Fibroblast of lung (primary cell): ENCODE results near the gene SH3PXD2A. TPM values are rescaled to one million over a fixed set of nuclear protein-coding genes. Genes with fewer than 3 reads are reported as not detected.

ENCODE experiments used
- DNase-seq, 2 donors: peaks; one replicate each; pipeline versions ENCODE4 v3.0.0 to v3.0.0-alpha.2; 2010; ENCODE audit warnings: low read depth in 2 of 2
- H2AFZ ChIP-seq: 2 replicates; pipeline ENCODE4 v1.5.1; 2012; ENCODE audit warnings: low read length, control low read depth, inconsistent platforms
- H3K27ac ChIP-seq: 2 replicates; pipeline ENCODE4 v1.5.1; 2011; ENCODE audit warnings: low read length, control low read depth; ENCODE audit not compliant: insufficient read depth
- H3K27me3 ChIP-seq: 2 replicates; pipeline ENCODE4 v1.5.1; 2011; ENCODE audit warnings: mild to moderate bottlenecking, low read length; ENCODE audit not compliant: control insufficient read depth, insufficient read depth
- H3K36me3 ChIP-seq: 2 replicates; pipeline ENCODE4 v1.5.1; 2011; ENCODE audit warnings: low read length; ENCODE audit not compliant: control insufficient read depth, insufficient read depth
- H3K4me1 ChIP-seq: 2 replicates; pipeline ENCODE4 v1.5.1; 2011; ENCODE audit warnings: low read length; ENCODE audit not compliant: control insufficient read depth, insufficient read depth; ENCODE audit errors: extremely low read depth
- H3K4me2 ChIP-seq: 2 replicates; pipeline ENCODE4 v1.5.1; 2011; ENCODE audit warnings: low read length, control low read depth; ENCODE audit not compliant: insufficient read depth; ENCODE audit errors: extremely low read depth
- H3K4me3 ChIP-seq, 4 experiments: fragments of 200-600 bp in 1 of 4; sonication (generic) in 1 of 4; replicated peaks in 1 of 4; 2 replicates each; pipeline ENCODE4 v1.5.1; 2011 to 2016; ENCODE audit warnings: low read length in 4 of 4, low read depth in 3 of 4, mild to moderate bottlenecking in 3 of 4, control low read depth in 2 of 4, inconsistent platforms in 1 of 4, mixed read lengths in 1 of 4; ENCODE audit not compliant: insufficient read depth in 1 of 4; ENCODE audit errors: control extremely low read depth in 1 of 4
- H3K79me2 ChIP-seq: 2 replicates; pipeline ENCODE4 v1.5.1; 2012; ENCODE audit warnings: mild to moderate bottlenecking, low read length, inconsistent platforms; ENCODE audit not compliant: control insufficient read depth, insufficient read depth
- H3K9ac ChIP-seq: 2 replicates; pipeline ENCODE4 v1.5.1; 2011; ENCODE audit warnings: mild to moderate bottlenecking, low read length, control low read depth; ENCODE audit not compliant: insufficient read depth
- H3K9me3 ChIP-seq: 2 replicates; pipeline ENCODE4 v1.5.1; 2012; ENCODE audit warnings: low read depth, low read length; ENCODE audit not compliant: control insufficient read depth, insufficient read depth
- H4K20me1 ChIP-seq: 2 replicates; pipeline ENCODE4 v1.5.1; 2011; ENCODE audit warnings: low read length; ENCODE audit not compliant: control insufficient read depth, insufficient read depth; ENCODE audit errors: extremely low read depth
- CTCF ChIP-seq, 2 donors: IDR thresholded peaks in 1 of 2; conservative IDR thresholded peaks in 1 of 2; 1 replicate in 1 of 2; 2 replicates in 1 of 2; pipeline ENCODE4 v1.5.1; 2011 to 2012; ENCODE audit warnings: low read length in 2 of 2, control low read depth in 1 of 2, inconsistent platforms in 1 of 2, low read depth in 1 of 2, mild to moderate bottlenecking in 1 of 2
- EZH2 ChIP-seq: IDR thresholded peaks from 2 replicates; pipeline ENCODE4 v1.5.1; 2012; ENCODE audit warnings: low read length, control low read depth, mild to moderate bottlenecking; ENCODE audit errors: missing control alignments
- polyA plus RNA-seq, 2 donors: library from polyadenylated mRNA; depleted of rRNA in 1 of 2; stranded (reverse) in 1 of 2; unstranded in 1 of 2; fragments of >200 nt; gene quantifications; 2 replicates each; pipeline ENCODE4 v1.2.1, GENCODE V29; 2011 to 2012; ENCODE audit warnings: missing spikeins in 1 of 2
- total RNA-seq: library from RNA; depleted of rRNA; stranded (reverse); fragments of >200 nt; gene quantifications from 2 replicates; pipeline ENCODE4 v1.2.1, GENCODE V29; 2014

SH3PXD2A gene
- total and polyA plus RNA-seq, 2 donors (not counting 1 experiment from before 2014, with no cell fraction given): 25.5 to 33.2 TPM

DNA sequence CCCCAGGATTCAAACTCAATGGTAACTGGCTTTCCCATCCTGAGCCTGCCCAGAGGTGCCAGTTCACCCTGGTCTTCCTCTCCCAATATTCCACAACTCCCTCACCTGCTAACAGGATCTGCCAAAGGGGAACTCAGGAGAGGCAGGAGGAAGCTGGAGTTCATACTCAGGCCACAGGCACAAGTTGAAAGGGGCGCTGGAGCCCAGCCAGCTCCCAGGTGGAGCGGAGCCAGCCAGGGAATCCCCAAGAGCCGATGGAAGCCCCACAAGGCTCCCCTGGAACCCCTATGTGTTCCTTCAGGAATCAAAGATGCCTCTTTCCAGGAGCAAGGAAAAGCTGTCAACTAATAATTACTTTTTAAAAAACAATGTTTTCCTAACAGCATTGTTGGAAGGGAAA lies 63.5 kb downstream of the SH3PXD2A start:
- DNase-seq: no peak
- no peaks in the 10 kb centered on the region for H3K4me1 ChIP-seq
- no peaks in the 10 kb centered on the region for H3K9me3 ChIP-seq
- H3K4me2 ChIP-seq: no peak overlapping the region
- H3K36me3 ChIP-seq: no peaks in the 10 kb centered on the region
- H4K20me1 ChIP-seq: no peaks in the 10 kb centered on the region
- H3K27ac ChIP-seq: no peak overlapping the region
- no peaks in the 10 kb centered on the region for H3K27me3 ChIP-seq
- TF ChIP-seq EZH2 (no peak), CTCF (conservative IDR thresholded peaks at IDR 0.05 in 1 of 2, IDR thresholded peaks at IDR 0.05 in 1 of 2; ENCODE audit: low read depth in 1 of 2, low read length in 2 of 2) (no peak)
- no peak overlapping the region for H3K4me3 ChIP-seq
- no peaks in the 10 kb centered on the region for H3K79me2 ChIP-seq
- no peak overlapping the region for H2AFZ ChIP-seq
- H3K9ac ChIP-seq: no peak overlapping the region

GRCh38 chr10:103791291-103791690 lies 64.1 kb downstream of the SH3PXD2A start:
- no peak overlapping the region for H3K9ac ChIP-seq
- no peak for TF ChIP-seq EZH2
- no peak for TF ChIP-seq CTCF (conservative IDR thresholded peaks at IDR 0.05 in 1 of 2, IDR thresholded peaks at IDR 0.05 in 1 of 2; ENCODE audit: low read depth in 1 of 2, low read length in 2 of 2)
- no peak for DNase-seq
- H4K20me1 ChIP-seq: no peaks in the 10 kb centered on the region
- H3K4me3 ChIP-seq: no peak overlapping the region
- H2AFZ ChIP-seq: no peak overlapping the region
- H3K4me2 ChIP-seq: no peak overlapping the region
- no peak overlapping the region for H3K27ac ChIP-seq
- H3K27me3 ChIP-seq: no peaks in the 10 kb centered on the region
- no peaks in the 10 kb centered on the region for H3K79me2 ChIP-seq
- H3K9me3 ChIP-seq: no peaks in the 10 kb centered on the region
- no peaks in the 10 kb centered on the region for H3K4me1 ChIP-seq
- H3K36me3 ChIP-seq: no peaks in the 10 kb centered on the region

GRCh38 chr10:103790580-103790979 lies 64.8 kb downstream of the SH3PXD2A start:
- Histone ChIP-seq H4K20me1 (no peaks in the 10 kb centered on the region), H3K9me3 (no peaks in the 10 kb centered on the region), H3K27ac (no peak overlapping the region), H3K4me3 (no peak overlapping the region), H3K9ac (no peak overlapping the region), H3K27me3 (no peaks in the 10 kb centered on the region), H3K36me3 (no peaks in the 10 kb centered on the region), H3K4me1 (no peaks in the 10 kb centered on the region), H2AFZ (no peak overlapping the region), H3K4me2 (no peak overlapping the region), H3K79me2 (no peaks in the 10 kb centered on the region)
- TF ChIP-seq EZH2: no peak
- no peak for DNase-seq
